ENCODE measurements around the gene TOMM70.

Gene TOMM70

DNA sequence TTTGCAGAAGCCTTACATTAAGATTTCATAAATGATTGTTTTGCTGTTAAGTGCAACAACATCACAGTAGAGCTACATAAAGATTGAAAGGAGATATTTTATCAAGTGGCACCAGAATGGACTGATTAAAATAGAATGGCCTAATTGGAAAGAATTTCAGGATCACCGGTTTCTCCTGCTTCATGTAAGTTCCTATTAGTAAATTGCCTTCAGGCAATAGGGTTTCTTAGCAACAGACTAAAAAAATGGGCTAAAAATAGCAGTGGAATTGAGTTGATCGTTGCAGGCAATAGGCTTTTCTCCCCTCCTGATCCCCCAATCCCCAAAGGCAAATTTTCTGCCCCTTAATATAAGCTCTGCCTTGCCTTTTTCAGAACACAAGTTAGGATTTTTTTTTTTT is 1.4 kb upstream of the TOMM70 start:
- H3K36me3 ChIP-seq, result peaks cover 7% of the 10 kb centered on the region; the same call in 1 of the 2 replicates
- H3K27me3 ChIP-seq (ENCODE audit: insufficient read depth, low read depth, severe bottlenecking), result no peaks in the 10 kb centered on the region
- no peaks in the 10 kb centered on the region for H3K9me3 ChIP-seq (ENCODE audit: severe bottlenecking)
- DNase-seq, result no peak
- peak overlapping the region; percentile 93 for H3K4me3 ChIP-seq (ENCODE audit: low read depth, low read length)
- TF ChIP-seq, protein P1, sequence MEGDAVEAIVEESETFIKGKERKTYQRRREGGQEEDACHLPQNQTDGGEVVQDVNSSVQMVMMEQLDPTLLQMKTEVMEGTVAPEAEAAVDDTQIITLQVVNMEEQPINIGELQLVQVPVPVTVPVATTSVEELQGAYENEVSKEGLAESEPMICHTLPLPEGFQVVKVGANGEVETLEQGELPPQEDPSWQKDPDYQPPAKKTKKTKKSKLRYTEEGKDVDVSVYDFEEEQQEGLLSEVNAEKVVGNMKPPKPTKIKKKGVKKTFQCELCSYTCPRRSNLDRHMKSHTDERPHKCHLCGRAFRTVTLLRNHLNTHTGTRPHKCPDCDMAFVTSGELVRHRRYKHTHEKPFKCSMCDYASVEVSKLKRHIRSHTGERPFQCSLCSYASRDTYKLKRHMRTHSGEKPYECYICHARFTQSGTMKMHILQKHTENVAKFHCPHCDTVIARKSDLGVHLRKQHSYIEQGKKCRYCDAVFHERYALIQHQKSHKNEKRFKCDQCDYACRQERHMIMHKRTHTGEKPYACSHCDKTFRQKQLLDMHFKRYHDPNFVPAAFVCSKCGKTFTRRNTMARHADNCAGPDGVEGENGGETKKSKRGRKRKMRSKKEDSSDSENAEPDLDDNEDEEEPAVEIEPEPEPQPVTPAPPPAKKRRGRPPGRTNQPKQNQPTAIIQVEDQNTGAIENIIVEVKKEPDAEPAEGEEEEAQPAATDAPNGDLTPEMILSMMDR (IDR thresholded peaks at IDR 0.05; ENCODE audit: low read depth, low read length), result no peak
- peak overlapping the region; percentile 92 for H3K27ac ChIP-seq

DNA sequence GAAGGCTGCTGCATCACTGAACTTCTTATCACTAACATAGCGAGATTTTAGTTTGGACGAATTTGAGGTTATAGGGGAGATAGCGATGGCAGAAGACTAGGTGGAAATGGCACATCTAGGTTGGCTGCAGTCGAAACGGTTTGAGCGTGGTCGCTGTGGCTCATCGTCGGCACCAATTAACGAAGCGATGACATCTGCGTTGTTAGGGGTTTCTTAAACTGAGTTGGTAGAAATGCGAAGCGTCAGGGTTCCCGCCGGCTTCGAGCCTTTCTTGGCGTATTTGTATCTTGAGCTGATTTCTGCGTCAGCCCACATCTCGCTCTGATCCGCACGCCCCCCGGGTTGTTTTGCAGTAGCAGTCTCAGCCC is 769 bp upstream of the TOMM70 start:
- H3K27ac ChIP-seq, result peak overlapping the region; percentile 92
- no peaks in the 10 kb centered on the region for H3K27me3 ChIP-seq (ENCODE audit: insufficient read depth, low read depth, severe bottlenecking)
- TF ChIP-seq, protein P1 (IDR thresholded peaks at IDR 0.05; ENCODE audit: low read depth, low read length), result no peak
- peak; percentile 22 for DNase-seq
- peak overlapping the region; percentile 93 for H3K4me3 ChIP-seq (ENCODE audit: low read depth, low read length)
- H3K36me3 ChIP-seq, result peaks cover 7% of the 10 kb centered on the region; the same call in 1 of the 2 replicates
- H3K9me3 ChIP-seq (ENCODE audit: severe bottlenecking), result no peaks in the 10 kb centered on the region

DNA sequence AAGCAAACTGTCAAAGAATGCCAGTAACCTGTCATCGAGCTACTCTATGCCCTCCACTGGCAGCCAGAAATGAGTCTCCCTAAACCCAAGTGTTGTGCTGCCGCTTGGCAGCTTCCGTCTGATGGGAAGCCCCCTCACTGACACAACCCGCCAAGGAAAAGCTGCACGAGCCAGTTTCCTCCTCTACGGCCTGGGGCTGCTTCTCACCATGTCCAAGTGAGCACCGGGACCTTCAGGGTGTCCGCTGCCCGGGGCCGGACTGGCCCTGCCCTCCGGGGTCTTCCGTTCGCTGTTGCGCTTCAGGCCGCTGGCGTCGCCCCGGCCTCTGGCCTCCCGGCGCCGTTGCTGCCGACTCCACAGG is 490 bp downstream of the TOMM70 start:
- Histone ChIP-seq H3K9me3 (ENCODE audit: severe bottlenecking) (no peaks in the 10 kb centered on the region), H3K27ac (peak overlapping the region; percentile 92), H3K4me3 (ENCODE audit: low read depth, low read length) (peak overlapping the region; percentile 93), H3K36me3 (peaks cover 7% of the 10 kb centered on the region; the same call in 1 of the 2 replicates), H3K27me3 (ENCODE audit: insufficient read depth, low read depth, severe bottlenecking) (no peaks in the 10 kb centered on the region)
- TF ChIP-seq, protein P1 (IDR thresholded peaks at IDR 0.05; ENCODE audit: low read depth, low read length), result no peak
- DNase-seq, result peak; percentile 10

DNA sequence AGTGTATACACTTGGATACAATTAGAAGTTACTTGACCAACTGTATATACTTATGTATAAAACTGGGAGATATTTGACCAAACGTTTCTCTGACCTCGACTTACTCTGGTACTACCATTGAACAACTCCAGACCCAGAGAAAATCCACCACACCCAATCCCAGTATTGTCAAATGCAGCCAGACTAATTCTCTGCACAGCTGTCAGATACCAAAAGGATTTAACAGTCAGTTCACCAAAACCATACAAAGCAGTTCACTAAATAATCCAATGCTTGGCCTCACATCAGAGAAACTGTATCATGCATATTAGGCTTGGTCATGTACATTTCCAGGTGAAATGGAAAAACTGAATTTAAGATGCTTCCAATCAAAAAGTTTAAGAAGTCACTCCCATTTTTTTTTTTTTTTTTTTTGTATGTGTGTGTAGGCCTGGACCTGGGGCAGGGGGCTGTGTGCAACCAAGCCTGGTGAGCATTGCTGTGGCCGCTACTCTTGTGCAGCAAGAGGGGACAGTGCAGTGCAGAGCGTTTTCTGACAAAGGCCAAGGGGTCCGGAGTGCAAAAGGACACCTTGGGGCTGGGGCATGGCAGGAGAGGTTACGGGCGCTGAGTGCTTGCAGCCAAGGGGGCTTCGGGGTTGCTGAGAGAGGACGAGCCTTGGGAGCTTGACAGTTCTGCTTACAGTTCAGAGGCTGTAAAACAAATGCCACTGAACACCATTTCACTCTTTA is 1.4 kb downstream of the TOMM70 start:
- no peaks in the 10 kb centered on the region for H3K27me3 ChIP-seq (ENCODE audit: insufficient read depth, low read depth, severe bottlenecking)
- peaks cover 9% of the 10 kb centered on the region; the same call in 1 of the 2 replicates for H3K36me3 ChIP-seq
- H3K9me3 ChIP-seq (ENCODE audit: severe bottlenecking), result no peaks in the 10 kb centered on the region
- peak overlapping the region; percentile 93 for H3K4me3 ChIP-seq (ENCODE audit: low read depth, low read length)
- H3K27ac ChIP-seq, result no peak overlapping the region
- no peak for DNase-seq
- TF ChIP-seq, protein P1 (IDR thresholded peaks at IDR 0.05; ENCODE audit: low read depth, low read length), result no peak

DNA sequence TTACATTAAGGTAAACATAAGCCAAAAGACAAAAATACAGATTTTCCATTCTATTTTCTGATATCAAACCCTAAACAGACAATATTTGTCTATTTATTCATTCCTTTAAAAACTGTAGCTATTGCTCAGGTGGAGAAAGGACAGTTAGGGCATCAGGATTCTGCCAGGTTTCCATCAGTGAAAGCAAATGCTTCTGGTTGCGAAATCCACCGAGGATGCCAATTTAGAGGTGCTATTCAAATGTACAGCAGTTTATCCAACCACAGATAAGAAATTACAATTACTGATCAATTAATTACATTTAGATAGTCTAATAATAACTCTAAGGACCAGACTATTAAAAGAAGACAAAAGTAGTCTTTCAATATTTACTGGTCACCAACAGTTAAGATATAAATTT is 3.9 kb downstream of the TOMM70 start:
- no peak overlapping the region for H3K4me3 ChIP-seq (ENCODE audit: low read depth, low read length)
- peaks cover 9% of the 10 kb centered on the region; the same call in 1 of the 2 replicates for H3K36me3 ChIP-seq
- H3K27me3 ChIP-seq (ENCODE audit: insufficient read depth, low read depth, severe bottlenecking), result no peaks in the 10 kb centered on the region
- H3K9me3 ChIP-seq (ENCODE audit: severe bottlenecking), result no peaks in the 10 kb centered on the region
- H3K27ac ChIP-seq, result no peak overlapping the region
- TF ChIP-seq, protein P1 (IDR thresholded peaks at IDR 0.05; ENCODE audit: low read depth, low read length), result no peak
- no peak for DNase-seq

All from WERI-Rb-1 (cell line).